Ascending aorta (tissue), 2 donors: Measurements from ENCODE around the gene GPR25. TPM values are rescaled to one million over a fixed set of nuclear protein-coding genes. Genes with fewer than 3 reads are reported as not detected.

Experiments
- DNase-seq, 2 donors: peaks; one replicate each; pipeline ENCODE4 v3.0.0-alpha.2; 2019; ENCODE audit warnings: low spot score in 2 of 2
- H3K27ac ChIP-seq, 2 donors: fragments of 200-600 bp; sonication (generic); one replicate each; pipeline ENCODE4 v1.5.1; 2016 to 2017; ENCODE audit warnings: mild to moderate bottlenecking in 1 of 2
- H3K27me3 ChIP-seq: fragments of 200-600 bp; sonication (generic); one replicate; pipeline ENCODE4 v1.5.1; 2017
- H3K36me3 ChIP-seq, 2 donors: fragments of 200-600 bp; sonication (generic); one replicate each; pipeline ENCODE4 v1.5.1; 2016
- H3K4me1 ChIP-seq, 2 donors: fragments of 200-600 bp; sonication (generic); one replicate each; pipeline ENCODE4 v1.5.1; 2016 to 2017; ENCODE audit warnings: mild to moderate bottlenecking in 1 of 2
- H3K4me3 ChIP-seq, 2 donors: fragments of 200-600 bp; sonication (generic); one replicate each; pipeline ENCODE4 v1.5.1; 2016 to 2017; ENCODE audit warnings: mild to moderate bottlenecking in 1 of 2
- H3K9me3 ChIP-seq, 2 donors: fragments of 200-600 bp; sonication (generic); one replicate each; pipeline ENCODE4 v1.5.1; 2016
- intact Hi-C: fragments of 100-400 bp; cut with DNase I; formaldehyde crosslinking; loops from one replicate; pipeline ENCODE4 v1.15.1; 2023
- total RNA-seq: library from RNA; depleted of rRNA; stranded (reverse); fragments of >200 nt; gene quantifications from one replicate; pipeline ENCODE4 v1.1.0, GENCODE V29; 2016
- TF ChIP-seq, protein P1 (sequence below), 3 experiments: fragments of 200-600 bp in 2 of 3; fragments of 450-650 bp in 1 of 3; sonication (generic) in 2 of 3; IDR thresholded peaks; one replicate each; pipeline ENCODE4 v1.5.1; 2016 to 2019; ENCODE audit warnings: antibody characterized with exemption in 3 of 3, mild to moderate bottlenecking in 1 of 3, moderate library complexity in 1 of 3

Gene GPR25
- total RNA-seq, 1 donor from 2014 or later = not detected

DNA sequence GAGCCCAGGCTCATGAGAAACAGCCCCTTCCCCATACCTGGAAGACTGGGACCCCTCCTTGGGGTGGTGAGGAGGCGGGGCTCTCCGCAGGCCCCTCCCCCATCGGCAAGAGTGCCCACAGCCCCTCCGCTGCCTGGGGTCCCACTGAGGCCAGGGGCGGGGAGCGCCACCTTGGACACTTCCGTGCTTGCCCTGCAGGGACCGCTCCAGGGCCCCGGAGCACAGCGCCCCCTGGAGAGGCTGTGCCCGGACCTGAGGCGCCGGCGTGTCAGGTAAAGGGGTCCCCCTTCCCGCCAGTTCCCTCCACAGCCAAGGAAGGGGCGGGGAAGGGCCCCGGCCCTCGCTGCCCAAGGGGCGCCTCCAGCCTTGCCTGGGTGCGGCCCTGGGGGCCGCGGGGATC, 43.4 kb downstream of the GPR25 start:
- intact Hi-C loops = no loop called here
- DNase-seq = no peak

DNA sequence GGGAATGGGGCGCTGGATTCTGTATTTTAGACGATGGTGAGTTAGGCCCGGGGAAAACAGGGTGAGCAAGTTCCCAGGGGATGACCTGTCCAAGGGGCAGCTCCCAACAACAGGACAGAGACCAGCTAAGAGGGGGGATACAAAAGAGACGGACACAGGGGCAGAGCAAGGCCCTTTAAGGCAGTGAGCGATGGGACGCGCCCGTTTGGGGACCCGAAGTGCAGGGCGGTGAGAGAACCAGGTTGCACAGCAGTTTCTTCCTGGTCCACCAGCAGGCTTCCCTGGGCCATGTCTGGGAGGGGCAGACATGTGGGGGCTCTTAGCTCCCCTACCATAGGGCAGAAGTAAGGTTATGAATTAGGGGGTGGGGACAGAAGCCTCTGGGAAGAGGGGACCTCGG, 43.9 kb downstream of the GPR25 start:
- Histone ChIP-seq H3K4me1 (no peaks in the 10 kb centered on the region), H3K36me3 (no peaks in the 10 kb centered on the region), H3K4me3 (no peak overlapping the region), H3K27me3 (no peaks in the 10 kb centered on the region), H3K9me3 (no peaks in the 10 kb centered on the region), H3K27ac (no peak overlapping the region)
- TF ChIP-seq, protein P1, sequence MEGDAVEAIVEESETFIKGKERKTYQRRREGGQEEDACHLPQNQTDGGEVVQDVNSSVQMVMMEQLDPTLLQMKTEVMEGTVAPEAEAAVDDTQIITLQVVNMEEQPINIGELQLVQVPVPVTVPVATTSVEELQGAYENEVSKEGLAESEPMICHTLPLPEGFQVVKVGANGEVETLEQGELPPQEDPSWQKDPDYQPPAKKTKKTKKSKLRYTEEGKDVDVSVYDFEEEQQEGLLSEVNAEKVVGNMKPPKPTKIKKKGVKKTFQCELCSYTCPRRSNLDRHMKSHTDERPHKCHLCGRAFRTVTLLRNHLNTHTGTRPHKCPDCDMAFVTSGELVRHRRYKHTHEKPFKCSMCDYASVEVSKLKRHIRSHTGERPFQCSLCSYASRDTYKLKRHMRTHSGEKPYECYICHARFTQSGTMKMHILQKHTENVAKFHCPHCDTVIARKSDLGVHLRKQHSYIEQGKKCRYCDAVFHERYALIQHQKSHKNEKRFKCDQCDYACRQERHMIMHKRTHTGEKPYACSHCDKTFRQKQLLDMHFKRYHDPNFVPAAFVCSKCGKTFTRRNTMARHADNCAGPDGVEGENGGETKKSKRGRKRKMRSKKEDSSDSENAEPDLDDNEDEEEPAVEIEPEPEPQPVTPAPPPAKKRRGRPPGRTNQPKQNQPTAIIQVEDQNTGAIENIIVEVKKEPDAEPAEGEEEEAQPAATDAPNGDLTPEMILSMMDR (IDR thresholded peaks at IDR 0.05) = no peak
- DNase-seq = no peak
- intact Hi-C loops = no loop called here

More for the DNA sequence above, 43.4 kb downstream of the GPR25 start:
- H3K4me1 ChIP-seq = no peaks in the 10 kb centered on the region
- no peaks in the 10 kb centered on the region for H3K27me3 ChIP-seq
- no peaks in the 10 kb centered on the region for H3K9me3 ChIP-seq
- no peaks in the 10 kb centered on the region for H3K36me3 ChIP-seq
- H3K27ac ChIP-seq = no peak overlapping the region
- TF ChIP-seq, protein P1 (IDR thresholded peaks at IDR 0.05) = no peak
- H3K4me3 ChIP-seq = no peak overlapping the region

DNA sequence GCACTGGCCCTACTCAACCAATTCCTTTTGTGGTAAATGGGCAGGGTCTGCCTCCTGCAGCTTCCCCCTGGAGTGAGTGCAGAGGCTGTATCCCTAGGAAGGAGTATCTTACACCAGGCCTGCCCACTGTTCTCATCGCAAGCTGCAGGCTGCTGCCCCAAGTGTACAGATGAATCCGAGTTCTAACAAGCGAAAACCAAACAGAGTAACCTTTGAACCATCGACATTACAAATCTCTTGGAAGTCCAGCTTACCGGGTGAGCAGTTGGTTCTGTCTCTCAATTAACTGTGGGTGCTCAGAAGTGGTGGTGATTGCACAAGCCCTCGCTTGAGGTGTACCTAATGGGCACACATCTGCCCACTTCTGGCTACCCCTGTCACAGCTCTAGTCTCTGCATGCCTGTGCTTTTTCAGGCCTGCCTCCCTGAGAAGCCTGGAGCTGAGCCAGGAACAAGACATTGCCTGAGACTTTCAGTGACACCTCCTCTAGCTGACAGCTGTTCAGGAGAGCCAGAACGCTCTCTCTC, 44.6 kb downstream of the GPR25 start:
- TF ChIP-seq, protein P1 (IDR thresholded peaks at IDR 0.05) = no peak
- H3K36me3 ChIP-seq = no peaks in the 10 kb centered on the region
- no peaks in the 10 kb centered on the region for H3K9me3 ChIP-seq
- intact Hi-C loops = no loop called here
- H3K27me3 ChIP-seq = no peaks in the 10 kb centered on the region
- H3K4me1 ChIP-seq = no peaks in the 10 kb centered on the region
- H3K27ac ChIP-seq = no peak overlapping the region
- H3K4me3 ChIP-seq = no peak overlapping the region
- DNase-seq = no peak

DNA sequence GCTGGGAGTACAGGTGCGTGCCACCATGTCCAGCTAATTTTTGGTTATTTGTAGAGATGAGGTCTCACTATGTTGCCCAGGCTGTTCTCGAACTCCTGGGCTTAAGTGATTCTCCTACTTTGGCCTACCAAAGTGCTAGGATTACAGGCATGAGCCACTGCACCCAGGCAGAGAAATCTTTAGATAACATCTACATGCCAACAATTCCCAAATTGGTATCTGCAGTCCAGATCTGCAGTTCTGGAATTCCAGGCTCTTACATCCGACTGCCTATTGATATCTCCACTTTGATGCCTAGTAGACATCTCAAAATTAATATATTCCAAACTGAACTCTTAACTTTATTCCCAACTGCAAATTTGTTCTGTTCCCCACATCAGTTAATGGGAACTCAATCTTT, 45.2 kb downstream of the GPR25 start:
- no peaks in the 10 kb centered on the region for H3K9me3 ChIP-seq
- TF ChIP-seq, protein P1 (IDR thresholded peaks at IDR 0.05) = no peak
- intact Hi-C loops = no loop called here

DNA sequence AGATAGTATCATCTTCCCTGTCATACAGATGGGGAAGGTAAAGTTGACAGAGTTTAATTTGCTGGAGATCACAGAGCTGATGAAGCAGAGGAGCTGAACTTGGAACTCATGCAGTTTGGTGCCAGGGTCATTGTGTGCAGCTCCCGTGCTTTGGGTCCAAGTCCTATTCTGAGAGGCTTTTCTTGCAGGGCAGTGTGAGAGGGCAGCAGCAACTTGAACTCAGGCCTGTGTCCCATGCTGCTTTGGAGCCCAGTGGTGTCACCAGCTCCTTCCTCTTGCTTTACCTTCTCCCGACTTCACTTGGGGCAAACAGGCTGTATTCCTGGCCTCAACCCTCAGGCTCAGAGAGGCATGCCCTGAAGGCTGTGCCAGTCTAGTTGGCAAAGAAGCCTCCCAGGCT, 46.6 kb downstream of the GPR25 start:
- Histone ChIP-seq H3K36me3 (no peaks in the 10 kb centered on the region), H3K4me3 (no peak overlapping the region), H3K27me3 (no peaks in the 10 kb centered on the region), H3K9me3 (no peaks in the 10 kb centered on the region), H3K27ac (no peak overlapping the region), H3K4me1 (no peaks in the 10 kb centered on the region)
- no peak for DNase-seq
- TF ChIP-seq, protein P1 (IDR thresholded peaks at IDR 0.05) = no peak
- intact Hi-C loops = no loop called here

More for the DNA sequence above, 45.2 kb downstream of the GPR25 start:
- Histone ChIP-seq H3K36me3 (no peaks in the 10 kb centered on the region), H3K4me1 (no peaks in the 10 kb centered on the region), H3K4me3 (no peak overlapping the region), H3K27ac (no peak overlapping the region), H3K27me3 (no peaks in the 10 kb centered on the region)
- DNase-seq = no peak

DNA sequence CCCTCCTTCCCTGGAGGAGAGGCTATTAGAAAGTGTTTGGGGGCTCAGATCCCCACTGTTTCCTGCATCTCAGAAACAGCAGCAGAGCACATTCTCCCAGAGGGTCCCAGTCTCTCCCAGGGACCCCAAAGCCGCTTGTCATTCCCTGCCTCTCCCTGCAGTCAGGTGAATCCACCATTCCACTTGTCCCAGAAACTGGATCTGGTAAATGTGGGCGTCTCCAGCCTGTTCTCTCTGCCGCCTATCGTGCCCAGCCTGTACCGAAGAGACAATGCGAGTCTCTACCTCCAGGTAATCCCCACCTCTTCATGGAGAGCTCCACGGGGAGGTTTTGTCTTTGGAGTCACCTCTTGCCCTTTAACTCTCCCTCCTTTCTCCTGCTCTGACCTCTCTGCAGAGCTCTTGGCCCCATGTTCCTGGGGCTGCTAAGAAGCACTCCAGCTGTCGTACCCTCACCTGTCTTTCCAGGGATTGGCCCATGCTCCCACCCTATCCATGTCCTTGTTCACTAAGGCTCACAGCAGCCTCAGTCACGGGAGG, 48.9 kb downstream of the GPR25 start:
- intact Hi-C loops = no loop called here
- no peak for DNase-seq
- Histone ChIP-seq H3K27ac (no peak overlapping the region), H3K27me3 (no peaks in the 10 kb centered on the region), H3K36me3 (no peaks in the 10 kb centered on the region), H3K4me1 (no peaks in the 10 kb centered on the region), H3K9me3 (no peaks in the 10 kb centered on the region), H3K4me3 (no peak overlapping the region)
- TF ChIP-seq, protein P1 (IDR thresholded peaks at IDR 0.05) = no peak
